GM06990 (cell line): ENCODE data around the gene ADAMTS2.

ENCODE experiments used
- DNase-seq: peaks from one replicate; pipeline ENCODE4 v3.0.0-alpha.2; 2011; ENCODE audit not compliant: insufficient read length; ENCODE audit errors: extremely low read depth
- H3K27me3 ChIP-seq: replicated peaks from 2 replicates; pipeline ENCODE4 v1.6.0; 2011; ENCODE audit warnings: low read length; ENCODE audit not compliant: control insufficient read depth, insufficient read depth
- H3K36me3 ChIP-seq: 2 replicates; pipeline ENCODE4 v1.5.1; 2011; ENCODE audit warnings: low read length; ENCODE audit not compliant: control insufficient read depth, insufficient read depth
- H3K4me3 ChIP-seq: replicated peaks from 2 replicates; pipeline ENCODE4 v1.5.1; 2011; ENCODE audit warnings: low read depth, mild to moderate bottlenecking, control low read depth, low read length
- CTCF ChIP-seq: IDR thresholded peaks from 2 replicates; pipeline ENCODE4 v1.5.1; 2011; ENCODE audit warnings: low read length, control low read depth, mild to moderate bottlenecking, inconsistent platforms; ENCODE audit not compliant: insufficient read depth, poor library complexity, severe bottlenecking

Gene ADAMTS2

GRCh38 chr5:179115845-179116524 lies 229.3 kb downstream of the ADAMTS2 start:
- H3K4me3 ChIP-seq: no peak overlapping the region
- H3K27me3 ChIP-seq: no peaks in the 10 kb centered on the region
- TF ChIP-seq CTCF: no peak
- DNase-seq: no peak
- no peaks in the 10 kb centered on the region for H3K36me3 ChIP-seq

- TF ChIP-seq CTCF: no peak
- no peak overlapping the region for H3K4me3 ChIP-seq
- H3K36me3 ChIP-seq: no peaks in the 10 kb centered on the region
- H3K27me3 ChIP-seq: no peaks in the 10 kb centered on the region
- no peak for DNase-seq
These were observed 230.0 kb downstream of the ADAMTS2 start for GRCh38 chr5:179115307-179115706.

- no peaks in the 10 kb centered on the region for H3K27me3 ChIP-seq
- H3K36me3 ChIP-seq: no peaks in the 10 kb centered on the region
- H3K4me3 ChIP-seq: no peak overlapping the region
- DNase-seq: no peak
- TF ChIP-seq CTCF: no peak
These were observed 230.5 kb downstream of the ADAMTS2 start for GRCh38 chr5:179114756-179115155.

- Histone ChIP-seq H3K27me3 (no peaks in the 10 kb centered on the region), H3K36me3 (no peaks in the 10 kb centered on the region), H3K4me3 (no peak overlapping the region)
- DNase-seq: no peak
- TF ChIP-seq CTCF: no peak
These were observed 231.2 kb downstream of the ADAMTS2 start for GRCh38 chr5:179113945-179114641.

- H3K4me3 ChIP-seq: no peak overlapping the region
- no peak for TF ChIP-seq CTCF
- DNase-seq: no peak
- H3K27me3 ChIP-seq: no peaks in the 10 kb centered on the region
- no peaks in the 10 kb centered on the region for H3K36me3 ChIP-seq
These were observed 232.1 kb downstream of the ADAMTS2 start for GRCh38 chr5:179113143-179113530.
